ENCODE results near the gene CPT1A.

DNA sequence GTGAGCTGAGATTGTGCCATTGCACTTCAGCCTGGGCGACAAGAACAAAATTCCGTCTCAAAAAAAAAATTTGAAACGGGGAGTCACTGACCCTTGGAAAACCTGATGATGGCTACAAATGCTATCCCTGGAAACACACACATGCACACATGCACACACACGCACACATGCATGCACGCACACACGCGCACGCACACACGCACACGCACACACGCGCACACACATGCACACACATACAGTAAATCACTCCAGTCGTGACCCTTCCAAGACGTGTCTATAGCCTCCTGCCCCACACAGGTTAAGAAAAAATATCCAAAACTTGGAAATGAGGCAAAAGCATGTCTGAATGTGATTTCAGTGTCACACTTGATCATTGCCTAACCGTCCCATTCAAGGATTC lies 6.7 kb upstream of the CPT1A start:
- no peak for TF ChIP-seq ESRRA (IDR thresholded peaks at IDR 0.05; ENCODE audit: low read length)
- no peak for TF ChIP-seq CUX1 (IDR thresholded peaks at IDR 0.05; ENCODE audit: insufficient replicate concordance, low read depth, low read length)
- no peak for TF ChIP-seq JUND (IDR thresholded peaks at IDR 0.05; ENCODE audit: low read depth, low read length)
- no peak for TF ChIP-seq POLR2A (IDR thresholded peaks at IDR 0.05; ENCODE audit: low read depth, low read length)
- no peak for TF ChIP-seq BHLHE40 (IDR thresholded peaks at IDR 0.05; ENCODE audit: borderline replicate concordance in 1 of 2, low read depth in 2 of 2, low read length in 1 of 2)
- TF ChIP-seq, protein P1, sequence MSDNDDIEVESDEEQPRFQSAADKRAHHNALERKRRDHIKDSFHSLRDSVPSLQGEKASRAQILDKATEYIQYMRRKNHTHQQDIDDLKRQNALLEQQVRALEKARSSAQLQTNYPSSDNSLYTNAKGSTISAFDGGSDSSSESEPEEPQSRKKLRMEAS (IDR thresholded peaks at IDR 0.05; ENCODE audit: low read depth, low read length) = no peak
- TF ChIP-seq, protein P2, sequence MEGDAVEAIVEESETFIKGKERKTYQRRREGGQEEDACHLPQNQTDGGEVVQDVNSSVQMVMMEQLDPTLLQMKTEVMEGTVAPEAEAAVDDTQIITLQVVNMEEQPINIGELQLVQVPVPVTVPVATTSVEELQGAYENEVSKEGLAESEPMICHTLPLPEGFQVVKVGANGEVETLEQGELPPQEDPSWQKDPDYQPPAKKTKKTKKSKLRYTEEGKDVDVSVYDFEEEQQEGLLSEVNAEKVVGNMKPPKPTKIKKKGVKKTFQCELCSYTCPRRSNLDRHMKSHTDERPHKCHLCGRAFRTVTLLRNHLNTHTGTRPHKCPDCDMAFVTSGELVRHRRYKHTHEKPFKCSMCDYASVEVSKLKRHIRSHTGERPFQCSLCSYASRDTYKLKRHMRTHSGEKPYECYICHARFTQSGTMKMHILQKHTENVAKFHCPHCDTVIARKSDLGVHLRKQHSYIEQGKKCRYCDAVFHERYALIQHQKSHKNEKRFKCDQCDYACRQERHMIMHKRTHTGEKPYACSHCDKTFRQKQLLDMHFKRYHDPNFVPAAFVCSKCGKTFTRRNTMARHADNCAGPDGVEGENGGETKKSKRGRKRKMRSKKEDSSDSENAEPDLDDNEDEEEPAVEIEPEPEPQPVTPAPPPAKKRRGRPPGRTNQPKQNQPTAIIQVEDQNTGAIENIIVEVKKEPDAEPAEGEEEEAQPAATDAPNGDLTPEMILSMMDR (IDR thresholded peaks at IDR 0.05 in 2 of 3, conservative IDR thresholded peaks at IDR 0.05 in 1 of 3; ENCODE audit: control insufficient read depth in 2 of 3, extremely low read depth in 1 of 3, insufficient read depth in 1 of 3, low read depth in 3 of 3, low read length in 3 of 3) = no peak
- TF ChIP-seq JUNB (IDR thresholded peaks at IDR 0.05) = no peak
- TF ChIP-seq RB1 (IDR thresholded peaks at IDR 0.05; ENCODE audit: borderline replicate concordance) = no peak
- no peak for TF ChIP-seq NFIC (IDR thresholded peaks at IDR 0.05; ENCODE audit: low read depth, low read length)
- TF ChIP-seq, protein P3, sequence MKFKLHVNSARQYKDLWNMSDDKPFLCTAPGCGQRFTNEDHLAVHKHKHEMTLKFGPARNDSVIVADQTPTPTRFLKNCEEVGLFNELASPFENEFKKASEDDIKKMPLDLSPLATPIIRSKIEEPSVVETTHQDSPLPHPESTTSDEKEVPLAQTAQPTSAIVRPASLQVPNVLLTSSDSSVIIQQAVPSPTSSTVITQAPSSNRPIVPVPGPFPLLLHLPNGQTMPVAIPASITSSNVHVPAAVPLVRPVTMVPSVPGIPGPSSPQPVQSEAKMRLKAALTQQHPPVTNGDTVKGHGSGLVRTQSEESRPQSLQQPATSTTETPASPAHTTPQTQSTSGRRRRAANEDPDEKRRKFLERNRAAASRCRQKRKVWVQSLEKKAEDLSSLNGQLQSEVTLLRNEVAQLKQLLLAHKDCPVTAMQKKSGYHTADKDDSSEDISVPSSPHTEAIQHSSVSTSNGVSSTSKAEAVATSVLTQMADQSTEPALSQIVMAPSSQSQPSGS (IDR thresholded peaks at IDR 0.05; ENCODE audit: low read length) = no peak
- no peak for TF ChIP-seq SRF (IDR thresholded peaks at IDR 0.05; ENCODE audit: low read depth in 2 of 2, low read length in 2 of 2)
- TF ChIP-seq SIX5 (IDR thresholded peaks at IDR 0.05; ENCODE audit: low read depth, low read length, severe bottlenecking) = no peak
- TF ChIP-seq RCOR1 (conservative IDR thresholded peaks at IDR 0.05; ENCODE audit: low read depth, low read length) = no peak
